Measurements from ENCODE around the gene SFR1.

SFR1 gene

GRCh38 chr10:104088239-104088638, 33.7 kb upstream of the SFR1 start:
- Histone ChIP-seq H3K4me3 (ENCODE audit: severe bottlenecking) (no peak overlapping the region), H3K4me1 (ENCODE audit: insufficient read depth, poor library complexity, severe bottlenecking) (peaks cover 26% of the 10 kb centered on the region), H3K27me3 (ENCODE audit: insufficient read depth, poor library complexity, severe bottlenecking) (no peaks in the 10 kb centered on the region), H3K36me3 (ENCODE audit: low read depth) (peaks cover 11% of the 10 kb centered on the region), H3K9me3 (ENCODE audit: severe bottlenecking) (no peaks in the 10 kb centered on the region), H3K27ac (ENCODE audit: poor library complexity, severe bottlenecking) (peak overlapping the region; percentile 83)
- DNase-seq (ENCODE audit: low spot score) (no peak), ATAC-seq (ENCODE audit: low read depth) (no peak)
- TF ChIP-seq CTCF (IDR thresholded peaks at IDR 0.05; ENCODE audit: poor library complexity, severe bottlenecking), result no peak

- Histone ChIP-seq H3K4me3 (ENCODE audit: severe bottlenecking) (no peak overlapping the region), H3K27ac (ENCODE audit: poor library complexity, severe bottlenecking) (peak overlapping the region; percentile 83), H3K9me3 (ENCODE audit: severe bottlenecking) (peaks cover 2% of the 10 kb centered on the region), H3K36me3 (ENCODE audit: low read depth) (no peaks in the 10 kb centered on the region), H3K4me1 (ENCODE audit: insufficient read depth, poor library complexity, severe bottlenecking) (peaks cover 29% of the 10 kb centered on the region), H3K27me3 (ENCODE audit: insufficient read depth, poor library complexity, severe bottlenecking) (no peaks in the 10 kb centered on the region)
- no peak for TF ChIP-seq CTCF (IDR thresholded peaks at IDR 0.05; ENCODE audit: poor library complexity, severe bottlenecking)
- DNase-seq (ENCODE audit: low spot score) (no peak), ATAC-seq (ENCODE audit: low read depth) (no peak)
Measured at GRCh38 chr10:104089621-104090020, 32.4 kb upstream of the SFR1 start.

DNA sequence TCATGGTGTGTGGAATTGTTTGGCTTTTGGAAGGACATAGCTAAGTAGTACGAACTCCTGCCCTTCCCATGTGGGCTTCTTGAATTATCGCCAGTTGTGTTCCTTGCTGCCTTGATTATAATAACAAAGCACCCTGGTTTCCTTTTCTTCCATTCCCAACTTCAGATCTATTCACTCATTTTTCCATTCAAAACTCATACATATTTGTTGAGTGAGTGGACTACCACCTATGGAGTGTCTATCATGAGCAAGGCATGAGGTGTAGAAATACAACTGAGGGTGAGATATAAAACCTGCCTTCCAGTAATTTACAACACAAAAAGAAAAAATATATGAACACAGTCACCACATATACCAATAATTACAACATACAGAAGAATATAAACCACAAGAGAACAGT, 31.4 kb upstream of the SFR1 start:
- DNase-seq (ENCODE audit: low spot score) (no peak), ATAC-seq (ENCODE audit: low read depth) (peak; percentile 53)
- Histone ChIP-seq H3K9me3 (ENCODE audit: severe bottlenecking) (peaks cover 2% of the 10 kb centered on the region), H3K36me3 (ENCODE audit: low read depth) (no peaks in the 10 kb centered on the region), H3K4me1 (ENCODE audit: insufficient read depth, poor library complexity, severe bottlenecking) (peaks cover 29% of the 10 kb centered on the region), H3K4me3 (ENCODE audit: severe bottlenecking) (no peak overlapping the region), H3K27me3 (ENCODE audit: insufficient read depth, poor library complexity, severe bottlenecking) (no peaks in the 10 kb centered on the region), H3K27ac (ENCODE audit: poor library complexity, severe bottlenecking) (peak overlapping the region; percentile 83)
- TF ChIP-seq CTCF (IDR thresholded peaks at IDR 0.05; ENCODE audit: poor library complexity, severe bottlenecking), result no peak

DNA sequence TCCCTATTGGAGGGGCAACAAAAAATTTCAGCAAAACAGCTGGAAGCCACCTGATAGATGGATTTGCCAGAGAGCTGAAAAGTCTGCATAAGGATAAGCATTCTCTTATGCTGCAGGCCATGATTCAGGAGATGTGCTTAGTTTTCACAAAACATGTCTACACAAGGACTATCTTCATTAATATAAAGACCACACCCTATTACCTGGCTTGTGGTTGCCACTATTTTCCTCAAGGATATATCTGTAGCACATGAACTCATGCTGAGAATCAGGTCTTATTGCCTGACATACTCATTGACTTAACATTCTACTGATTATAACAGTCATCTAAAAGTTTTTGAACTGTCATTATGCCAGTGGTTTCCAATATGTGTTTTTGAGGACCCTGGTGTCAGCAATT, 29.2 kb upstream of the SFR1 start:
- Histone ChIP-seq H3K9me3 (ENCODE audit: severe bottlenecking) (peaks cover 5% of the 10 kb centered on the region), H3K27me3 (ENCODE audit: insufficient read depth, poor library complexity, severe bottlenecking) (no peaks in the 10 kb centered on the region), H3K4me1 (ENCODE audit: insufficient read depth, poor library complexity, severe bottlenecking) (peaks cover 22% of the 10 kb centered on the region), H3K36me3 (ENCODE audit: low read depth) (no peaks in the 10 kb centered on the region), H3K27ac (ENCODE audit: poor library complexity, severe bottlenecking) (peak overlapping the region; percentile 83), H3K4me3 (ENCODE audit: severe bottlenecking) (no peak overlapping the region)
- no peak for TF ChIP-seq CTCF (IDR thresholded peaks at IDR 0.05; ENCODE audit: poor library complexity, severe bottlenecking)
- DNase-seq (ENCODE audit: low spot score) (no peak), ATAC-seq (ENCODE audit: low read depth) (no peak)

DNA sequence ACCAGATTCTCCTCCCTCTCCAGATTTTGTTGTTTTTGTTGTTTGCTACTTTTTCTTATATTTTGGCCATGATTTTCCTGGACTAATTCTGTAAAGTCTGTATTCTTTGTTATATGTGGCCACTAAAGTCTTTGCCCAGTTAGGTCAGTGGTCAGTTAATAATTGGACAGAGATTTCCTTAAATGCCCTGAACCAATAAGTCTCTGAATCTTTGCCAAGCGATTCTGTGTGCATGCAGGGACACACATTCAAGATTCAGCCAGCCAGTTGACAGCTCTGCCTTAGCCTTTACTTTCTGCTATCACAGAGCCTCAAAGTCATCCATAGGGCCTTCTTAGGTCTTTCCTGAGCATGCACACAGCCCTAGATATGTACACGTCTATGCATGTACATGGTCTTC, 25.3 kb upstream of the SFR1 start:
- TF ChIP-seq CTCF (IDR thresholded peaks at IDR 0.05; ENCODE audit: poor library complexity, severe bottlenecking), result no peak

More for the DNA sequence above, 25.3 kb upstream of the SFR1 start:
- DNase-seq (ENCODE audit: low spot score) (no peak), ATAC-seq (ENCODE audit: low read depth) (no peak)
- no peaks in the 10 kb centered on the region for H3K27me3 ChIP-seq (ENCODE audit: insufficient read depth, poor library complexity, severe bottlenecking)
- peaks cover 5% of the 10 kb centered on the region for H3K9me3 ChIP-seq (ENCODE audit: severe bottlenecking)
- H3K36me3 ChIP-seq (ENCODE audit: low read depth), result no peaks in the 10 kb centered on the region
- no peak overlapping the region for H3K4me3 ChIP-seq (ENCODE audit: severe bottlenecking)
- H3K27ac ChIP-seq (ENCODE audit: poor library complexity, severe bottlenecking), result no peak overlapping the region
- peaks cover 25% of the 10 kb centered on the region for H3K4me1 ChIP-seq (ENCODE audit: insufficient read depth, poor library complexity, severe bottlenecking)

Measured in RWPE2 (cell line).